Stimulated activated CD8-positive, alpha-beta memory T cell treated with anti-CD3 and anti-CD28 coated beads, Interleukin-7, amount 100 ng/mL, for 24 hours (primary cell): Measurements from ENCODE around the gene KIF22.

Source experiments
- DNase-seq: peaks from one replicate; pipeline ENCODE4 v3.0.0-alpha.2; 2020; ENCODE audit warnings: low read depth

KIF22 gene

GRCh38 chr16:29841631-29842030 lies 51.1 kb downstream of the KIF22 start:
- no peak for DNase-seq

- DNase-seq, result no peak
Observed at GRCh38 chr16:29842732-29843346, 52.3 kb downstream of the KIF22 start.

GRCh38 chr16:29843931-29844330 lies 53.4 kb downstream of the KIF22 start:
- DNase-seq, result no peak

GRCh38 chr16:29844575-29845331 lies 54.2 kb downstream of the KIF22 start:
- DNase-seq, result no peak

- no peak for DNase-seq
Observed at GRCh38 chr16:29845656-29846055, 55.1 kb downstream of the KIF22 start.

- DNase-seq, result peak; percentile 64
Observed at GRCh38 chr16:29848420-29849297, 58.1 kb downstream of the KIF22 start.

- DNase-seq, result no peak
Observed at GRCh38 chr16:29849505-29849904, 59.0 kb downstream of the KIF22 start.

- DNase-seq, result no peak
Observed at GRCh38 chr16:29850998-29851397, 60.4 kb downstream of the KIF22 start.

GRCh38 chr16:29852654-29853053 lies 62.1 kb downstream of the KIF22 start:
- DNase-seq, result no peak

GRCh38 chr16:29854520-29855100 lies 64.1 kb downstream of the KIF22 start:
- DNase-seq, result no peak
